Natural killer cell (primary cell): ENCODE measurements around the gene DCTN2. TPM values are rescaled to one million over a fixed set of nuclear protein-coding genes. Genes with fewer than 3 reads are reported as not detected.

ENCODE experiments used
- total RNA-seq, 4 donors: library from RNA; stranded (reverse); fragments of 120-200 nt in 1 of 4; gene quantifications; one replicate each; pipeline versions ENCODE4 v1.2.3 to v1.2.4, GENCODE V29; 2013 to 2022

Gene DCTN2
- total RNA-seq, 3 donors from 2014 or later (not counting 1 experiment from before 2014, with no cell fraction given): 65.5 to 76.5 (median 71.8) TPM

Other genes with a start within 250 kb of the DCTN2 start
- gene R3HDM2, start 116.1 kb downstream of the DCTN2 start, total RNA-seq: 100 to 1,000 TPM; 110 to 124 (median 123) TPM
- gene INHBC, start 112.4 kb downstream of the DCTN2 start, total RNA-seq: under 1 TPM; 0.18 to 0.35 (median 0.31) TPM
- not detected for gene INHBE, start 91.9 kb downstream of the DCTN2 start, total RNA-seq
- 1 to 10 TPM in 1 of 3 donors, under 1 TPM in 2; 0.50 to 1.4 (median 0.99) TPM for gene GLI1, start 87.4 kb downstream of the DCTN2 start, total RNA-seq
- gene ARHGAP9, start 67.3 kb downstream of the DCTN2 start, total RNA-seq: 1,000 to 10,000 TPM in 2 of 3 donors, 100 to 1,000 TPM in 1; 558 to 1,091 (median 1,015) TPM
- 100 to 1,000 TPM; 200 to 237 (median 218) TPM for gene MARS1, start 59.1 kb downstream of the DCTN2 start, total RNA-seq
- gene DDIT3, start 26.7 kb downstream of the DCTN2 start, total RNA-seq: 100 to 1,000 TPM; 117 to 318 (median 182) TPM
- 100 to 1,000 TPM; 130 to 142 (median 139) TPM for gene MBD6, start 24.4 kb downstream of the DCTN2 start, total RNA-seq
- under 1 TPM; 0.09 to 0.40 (median 0.16) TPM for gene KIF5A, start 2.9 kb upstream of the DCTN2 start, total RNA-seq
- 10 to 100 TPM; 41.0 to 62.9 (median 52.0) TPM for gene PIP4K2C, start 44.0 kb upstream of the DCTN2 start, total RNA-seq
- 10 to 100 TPM; 65.1 to 81.1 (median 77.0) TPM for gene DTX3, start 57.6 kb upstream of the DCTN2 start, total RNA-seq
- gene ARHGEF25, start 64.2 kb upstream of the DCTN2 start, total RNA-seq: 1 to 10 TPM; 3.1 to 6.5 (median 5.1) TPM
- gene B4GALNT1, start 86.0 kb upstream of the DCTN2 start, total RNA-seq: under 1 TPM; 0.38 to 0.59 (median 0.48) TPM
- gene OS9, start 146.9 kb upstream of the DCTN2 start, total RNA-seq: 100 to 1,000 TPM; 185 to 221 (median 198) TPM
- gene AGAP2, start 191.6 kb upstream of the DCTN2 start, total RNA-seq: 10 to 100 TPM; 54.1 to 63.5 (median 54.8) TPM
- 10 to 100 TPM; 18.3 to 27.0 (median 23.5) TPM for gene TSPAN31, start 197.8 kb upstream of the DCTN2 start, total RNA-seq
- 10 to 100 TPM; 30.7 to 39.5 (median 37.7) TPM for gene CDK4, start 205.1 kb upstream of the DCTN2 start, total RNA-seq
- 10 to 100 TPM; 25.4 to 28.4 (median 26.0) TPM for gene MARCHF9, start 207.9 kb upstream of the DCTN2 start, total RNA-seq
- gene CYP27B1, start 219.9 kb upstream of the DCTN2 start, total RNA-seq: 1 to 10 TPM; 1.1 to 1.7 (median 1.6) TPM
- 10 to 100 TPM in 1 of 3 donors, 1 to 10 TPM in 2; 8.0 to 12.5 (median 8.8) TPM for gene METTL1, start 224.9 kb upstream of the DCTN2 start, total RNA-seq
- 1 to 10 TPM; 1.3 to 2.6 (median 2.2) TPM for gene EEF1AKMT3, start 225.4 kb upstream of the DCTN2 start, total RNA-seq
- gene TSFM, start 235.6 kb upstream of the DCTN2 start, total RNA-seq: 10 to 100 TPM; 17.6 to 19.7 (median 17.7) TPM